H1 (cell line): ENCODE results near the gene SAMD14. TPM values are rescaled to one million over a fixed set of nuclear protein-coding genes. Genes with fewer than 3 reads are reported as not detected.

Experiments
- CBX5 ChIP-seq: fragments of 300-800, 300-1000 bp; sonication (generic); IDR thresholded peaks from 2 replicates; pipeline ENCODE4 v1.7.1; 2016; ENCODE audit warnings: antibody characterized with exemption, low read length, low read depth
- CHD2 ChIP-seq: IDR thresholded peaks from 2 replicates; pipeline ENCODE4 v1.6.1; 2012; ENCODE audit warnings: low read length, improper control_type of control experiment
- HDAC2 ChIP-seq, 2 experiments: fragments of 300-600 bp in 1 of 2; sonication (generic) in 1 of 2; IDR thresholded peaks; 2 replicates each; pipeline ENCODE4 v1.6.1; 2011 to 2012; ENCODE audit warnings: low read depth in 2 of 2, low read length in 2 of 2, mild to moderate bottlenecking in 2 of 2, moderate library complexity in 2 of 2, borderline replicate concordance in 1 of 2, inconsistent platforms in 1 of 2
- HDAC6 ChIP-seq: IDR thresholded peaks from one replicate; pipeline ENCODE4 v1.7.1; 2012; ENCODE audit warnings: low read depth, mild to moderate bottlenecking, inconsistent platforms, low read length, moderate library complexity
- POU5F1 ChIP-seq: IDR thresholded peaks from 2 replicates; pipeline ENCODE4 v1.6.1; 2011; ENCODE audit warnings: low read depth, mild to moderate bottlenecking, low read length, moderate library complexity
- RFX5 ChIP-seq: IDR thresholded peaks from 2 replicates; pipeline ENCODE4 v1.6.1; 2011; ENCODE audit warnings: low read depth, low read length, improper control_type of control experiment, borderline replicate concordance
- SP2 ChIP-seq: IDR thresholded peaks from 2 replicates; pipeline ENCODE4 v1.6.1; 2012; ENCODE audit warnings: mild to moderate bottlenecking, low read length, inconsistent platforms
- SP4 ChIP-seq: IDR thresholded peaks from 2 replicates; pipeline ENCODE4 v1.6.1; 2012; ENCODE audit warnings: low read length, inconsistent platforms
- polyA plus RNA-seq, 7 experiments: library from polyadenylated mRNA; depleted of rRNA in 3 of 7; stranded (reverse) in 5 of 7; unstranded in 2 of 7; fragments of >200 nt in 5 of 7; fragments of 200-250 nt in 2 of 7; gene quantifications; 1 replicate in 5 of 7; 2 replicates in 1 of 7; 4 replicates in 1 of 7; pipeline versions ENCODE4 v1.2.1 to v1.2.3, GENCODE V29; 2011 to 2013; ENCODE audit warnings: missing spikeins in 2 of 7, mixed read lengths in 2 of 7
- total RNA-seq: library from RNA; stranded (reverse); fragmentation: NEBNext Ultra II Directional; extraction: Animal tissue kit (Norgen Biotek cat#: 25700); gene quantifications from 2 replicates; pipeline ENCODE4 v1.2.1, GENCODE V29; 2021
- TF ChIP-seq, protein P1 (sequence below): IDR thresholded peaks from 2 replicates; pipeline ENCODE4 v1.6.1; 2012; ENCODE audit warnings: low read length, inconsistent platforms

SAMD14 gene
- total and polyA plus RNA-seq, 2 of the 8 experiments (the other 6 are each of a cell fraction or from before 2014, with no cell fraction given) = 5.7 to 5.8 TPM

DNA sequence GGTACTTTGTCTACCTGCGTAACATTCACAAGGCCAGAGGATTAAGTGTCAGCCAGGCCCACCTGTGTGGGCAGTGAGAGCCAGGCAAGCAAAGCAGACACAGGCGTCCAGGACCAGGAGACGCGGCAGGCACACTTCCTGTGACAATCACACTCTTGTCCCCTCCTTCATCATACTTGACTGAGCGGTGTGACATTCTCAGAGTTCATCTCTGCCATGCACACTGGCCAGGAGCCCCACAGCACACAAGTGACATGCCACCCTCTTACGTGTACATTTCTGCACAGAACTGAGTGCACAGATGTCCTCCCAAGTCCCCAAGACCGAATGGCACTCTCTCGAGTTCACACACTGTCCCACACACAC, 11.8 kb upstream of the SAMD14 start (continued):
- TF ChIP-seq, protein P1, sequence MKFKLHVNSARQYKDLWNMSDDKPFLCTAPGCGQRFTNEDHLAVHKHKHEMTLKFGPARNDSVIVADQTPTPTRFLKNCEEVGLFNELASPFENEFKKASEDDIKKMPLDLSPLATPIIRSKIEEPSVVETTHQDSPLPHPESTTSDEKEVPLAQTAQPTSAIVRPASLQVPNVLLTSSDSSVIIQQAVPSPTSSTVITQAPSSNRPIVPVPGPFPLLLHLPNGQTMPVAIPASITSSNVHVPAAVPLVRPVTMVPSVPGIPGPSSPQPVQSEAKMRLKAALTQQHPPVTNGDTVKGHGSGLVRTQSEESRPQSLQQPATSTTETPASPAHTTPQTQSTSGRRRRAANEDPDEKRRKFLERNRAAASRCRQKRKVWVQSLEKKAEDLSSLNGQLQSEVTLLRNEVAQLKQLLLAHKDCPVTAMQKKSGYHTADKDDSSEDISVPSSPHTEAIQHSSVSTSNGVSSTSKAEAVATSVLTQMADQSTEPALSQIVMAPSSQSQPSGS = no peak
- TF ChIP-seq CHD2 (no peak), SP2 (no peak), HDAC2 (IDR thresholded peaks at IDR 0.05; ENCODE audit: borderline replicate concordance in 1 of 2, low read depth in 2 of 2, low read length in 2 of 2) (no peak), CBX5 (no peak), HDAC6 (no peak), RFX5 (no peak), SP4 (no peak), POU5F1 (no peak)
